Kidney glomerular epithelial cell (primary cell): ENCODE data around the gene MAP3K3.
A peak's percentile ranks its signal among the peaks of the same experiment; 100 is the strongest.

Source experiments
- DNase-seq: peaks from one replicate; lab custom pipeline; 2025; lab: John Stamatoyannopoulos, UW

The MAP3K3 gene

DNA sequence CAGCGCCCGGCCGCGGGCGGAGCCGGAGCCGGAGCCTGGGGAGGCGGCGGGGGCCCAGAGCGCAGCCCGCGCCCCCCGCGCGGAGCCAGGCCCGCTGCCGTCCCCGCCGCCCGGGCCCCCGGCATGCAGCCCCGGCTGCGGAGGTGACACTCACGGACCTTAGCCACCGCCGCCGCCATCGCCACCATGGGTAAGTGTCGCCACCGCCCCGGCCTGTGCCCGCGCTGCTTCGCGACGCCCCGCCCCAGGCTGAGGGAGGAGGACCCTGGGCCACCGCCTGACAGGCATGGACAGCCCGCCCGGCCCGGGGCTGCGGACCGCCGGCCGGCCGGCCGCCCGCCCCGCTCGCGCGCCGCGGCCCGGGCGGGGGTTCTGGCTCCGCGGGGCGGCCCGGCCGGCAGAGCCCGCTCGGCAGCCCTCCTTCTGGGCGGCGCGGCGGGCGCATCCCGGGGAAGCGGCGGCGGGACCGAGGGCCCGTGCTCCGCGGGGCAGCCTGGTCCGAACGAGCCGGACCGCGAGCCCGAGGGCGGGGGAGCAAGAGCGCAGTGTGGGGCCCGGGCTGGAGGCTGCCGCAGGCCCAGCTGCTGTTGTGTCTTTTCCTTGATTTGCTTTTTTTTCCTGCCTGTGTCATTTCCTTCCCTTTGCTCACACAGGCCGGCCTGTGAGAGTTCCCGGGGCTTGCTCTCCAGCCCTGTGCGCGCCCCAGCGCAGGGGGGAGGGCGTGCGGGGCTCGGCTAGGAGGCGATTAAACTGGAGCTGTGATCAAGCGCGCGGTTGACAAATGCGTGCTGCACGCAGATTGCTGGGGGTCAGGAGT lies 565 bp downstream of the MAP3K3 start:
- DNase-seq = peak; percentile 36

DNA sequence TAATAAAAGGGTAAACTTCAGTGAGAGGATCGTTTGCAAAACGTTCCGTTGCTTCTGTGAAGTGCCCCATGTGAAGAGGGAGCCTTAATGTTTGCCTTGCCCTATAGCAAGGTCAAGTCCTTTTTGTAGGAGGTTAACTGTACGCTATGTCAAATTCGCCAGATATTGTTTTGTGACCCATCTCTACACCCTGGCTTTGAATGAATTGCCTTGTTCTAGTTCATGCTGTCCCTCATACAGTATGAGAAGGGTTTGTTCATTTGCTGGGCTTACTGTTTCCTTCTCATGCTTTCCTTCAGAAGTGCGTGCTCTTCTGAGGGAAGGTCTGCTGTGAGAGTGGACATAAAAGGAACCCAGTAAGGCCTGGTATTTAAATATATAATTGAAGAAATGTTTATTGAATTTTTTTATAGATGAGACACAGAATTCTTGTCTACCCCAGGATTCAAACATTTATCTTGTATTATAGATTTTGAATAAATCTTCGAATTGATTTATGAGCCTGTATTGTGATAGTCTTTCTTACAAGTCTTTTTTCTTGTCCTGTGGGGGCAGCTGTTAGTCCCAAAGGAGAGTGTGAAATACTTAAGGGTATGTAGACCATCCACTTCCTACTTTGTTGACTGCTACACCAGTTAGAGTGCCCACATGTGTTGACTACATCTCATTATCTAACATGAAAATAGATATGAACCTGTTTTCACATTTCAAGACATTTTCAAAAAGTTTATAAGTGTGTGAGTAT lies 1.7 kb downstream of the MAP3K3 start:
- no peak for DNase-seq

DNA sequence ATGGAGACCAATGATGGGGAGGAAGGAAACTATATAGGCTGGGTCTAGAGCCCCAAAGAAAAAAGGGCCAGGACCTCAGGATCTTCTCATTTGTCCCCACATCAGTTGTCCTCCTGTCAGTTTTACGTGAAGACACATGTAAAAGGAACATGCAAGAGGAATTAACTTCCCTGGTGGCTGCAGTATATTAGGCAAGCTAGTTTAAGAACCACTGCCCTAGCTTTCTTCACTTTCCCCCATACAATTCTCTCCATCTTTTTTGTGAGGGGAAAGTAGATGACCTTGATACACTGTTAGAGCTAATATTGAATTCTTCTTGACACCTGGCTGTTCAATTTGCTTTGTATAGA lies 2.3 kb downstream of the MAP3K3 start:
- DNase-seq = no peak

DNA sequence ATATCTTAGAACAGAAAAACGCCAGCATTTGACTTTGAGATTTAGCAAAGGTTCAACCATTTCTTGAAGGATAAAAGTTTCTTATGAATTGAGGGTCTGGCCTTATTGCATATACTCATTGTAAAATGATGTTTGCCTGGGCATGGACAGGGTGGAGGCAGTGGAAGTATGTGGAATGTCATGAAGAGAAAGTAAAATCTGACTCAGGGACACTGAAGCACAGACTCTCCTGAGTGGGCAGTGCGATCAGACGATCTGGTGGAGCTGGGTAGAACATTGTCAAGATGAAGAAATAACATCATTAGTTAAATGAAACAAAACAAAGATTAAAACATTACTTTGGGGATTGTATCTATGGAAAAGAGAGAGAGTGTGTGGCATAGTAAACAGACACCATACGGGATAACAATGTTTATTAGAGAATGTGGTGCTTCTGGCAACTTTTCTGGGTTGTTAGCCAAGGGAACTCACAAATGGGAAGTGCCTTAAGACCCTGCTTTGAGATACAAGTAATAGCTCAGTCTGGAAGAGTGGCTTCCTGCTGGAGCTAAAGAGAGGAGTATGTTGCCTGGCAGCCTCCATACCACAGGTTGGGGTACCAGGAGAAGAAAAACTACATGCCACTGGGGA lies 4.4 kb downstream of the MAP3K3 start:
- peak; percentile 23 for DNase-seq

DNA sequence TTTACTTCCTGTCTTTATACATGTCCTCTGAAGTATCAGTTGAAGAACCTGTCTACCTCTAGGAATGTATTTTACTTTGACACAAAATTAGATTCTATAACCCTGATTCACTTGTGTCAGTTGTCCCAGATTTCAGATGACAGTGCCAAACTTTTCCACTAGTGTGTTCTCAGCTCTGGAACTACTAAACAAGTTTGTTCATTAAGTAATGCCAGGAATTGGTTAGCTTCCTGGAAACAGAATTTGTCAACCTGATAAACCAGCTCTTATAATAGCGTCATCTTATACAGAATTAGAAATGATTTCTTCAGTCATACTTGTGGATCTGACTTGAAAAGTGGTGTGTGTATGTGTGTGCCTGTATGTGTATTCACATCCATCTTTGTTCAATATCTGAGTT lies 7.4 kb downstream of the MAP3K3 start:
- no peak for DNase-seq

DNA sequence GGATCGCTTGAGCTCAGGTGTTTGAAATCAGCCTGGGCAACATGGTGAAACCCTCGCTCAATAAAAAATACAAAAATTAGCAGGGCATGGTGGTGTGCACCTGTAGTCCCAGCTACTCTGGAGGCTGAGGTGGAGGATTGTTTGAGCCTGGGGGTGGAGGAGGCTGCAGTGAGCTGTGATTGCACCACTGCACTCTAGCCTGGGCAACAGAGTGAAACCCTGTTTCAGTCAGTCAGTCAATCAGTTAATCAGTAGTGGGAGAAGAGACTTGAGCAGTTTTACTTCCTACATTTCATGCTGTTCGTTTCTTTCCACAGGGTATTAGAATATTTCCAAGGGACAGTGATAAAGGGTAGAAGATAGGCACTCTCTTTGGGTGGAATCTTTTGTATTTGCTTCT lies 8.8 kb downstream of the MAP3K3 start:
- DNase-seq = no peak

DNA sequence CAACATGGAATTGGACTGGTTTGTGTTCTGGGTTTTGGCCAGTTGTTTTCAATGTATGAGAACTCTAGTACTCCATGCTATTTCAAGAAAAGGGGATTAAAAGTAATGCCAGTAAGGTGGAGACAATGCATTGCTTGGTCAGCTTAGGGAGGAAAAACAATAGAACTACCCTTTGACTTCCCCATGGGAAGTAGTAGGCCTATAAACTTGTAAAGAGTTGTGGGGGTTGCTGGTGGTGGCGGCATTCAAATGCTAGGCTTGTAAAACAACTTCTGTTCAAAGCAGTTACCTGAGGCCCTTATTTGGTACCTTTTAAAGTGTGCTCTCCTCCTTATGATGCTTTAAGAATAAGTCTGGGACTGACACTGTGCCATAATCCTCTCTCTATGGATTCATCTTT lies 9.4 kb downstream of the MAP3K3 start:
- DNase-seq = no peak

DNA sequence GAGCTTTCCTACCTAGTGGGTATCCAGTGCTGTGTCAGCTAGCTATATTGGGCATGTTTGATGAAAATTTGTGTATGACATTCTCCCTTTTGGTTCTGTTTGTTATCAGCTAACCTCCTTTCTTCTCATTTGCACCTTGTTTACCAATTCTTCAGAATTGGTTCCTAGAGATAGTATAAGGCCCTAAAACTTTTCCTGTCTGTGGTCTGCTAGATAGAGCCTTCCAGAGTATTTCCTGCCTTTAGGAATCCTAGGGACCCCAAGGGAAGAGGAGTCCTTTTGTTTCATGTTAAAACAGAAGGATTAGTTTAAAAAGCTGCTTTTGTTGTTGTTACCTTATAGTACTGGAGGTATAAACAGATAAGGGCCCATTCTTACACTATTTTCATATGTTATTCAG lies 11.5 kb downstream of the MAP3K3 start:
- no peak for DNase-seq

DNA sequence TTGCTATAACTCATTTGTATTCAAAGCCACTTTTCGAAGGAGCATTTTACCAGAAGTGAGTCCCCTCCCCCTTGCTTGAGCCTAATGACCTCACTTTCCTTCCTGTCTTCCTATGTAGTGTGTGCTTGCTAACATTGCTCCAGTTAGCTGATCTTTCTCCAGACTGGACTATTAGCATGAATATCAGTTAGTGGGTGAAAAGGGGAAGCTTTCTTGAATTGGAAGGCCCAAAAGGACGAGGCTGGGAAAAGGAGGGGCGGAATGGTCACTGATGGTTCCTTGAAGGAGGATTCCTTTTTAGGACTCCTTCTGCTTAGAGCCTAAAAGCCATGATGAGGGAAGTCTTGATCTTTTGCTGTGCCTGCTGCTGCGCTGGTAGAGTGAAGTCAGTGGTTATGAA lies 11.9 kb downstream of the MAP3K3 start:
- DNase-seq = no peak

DNA sequence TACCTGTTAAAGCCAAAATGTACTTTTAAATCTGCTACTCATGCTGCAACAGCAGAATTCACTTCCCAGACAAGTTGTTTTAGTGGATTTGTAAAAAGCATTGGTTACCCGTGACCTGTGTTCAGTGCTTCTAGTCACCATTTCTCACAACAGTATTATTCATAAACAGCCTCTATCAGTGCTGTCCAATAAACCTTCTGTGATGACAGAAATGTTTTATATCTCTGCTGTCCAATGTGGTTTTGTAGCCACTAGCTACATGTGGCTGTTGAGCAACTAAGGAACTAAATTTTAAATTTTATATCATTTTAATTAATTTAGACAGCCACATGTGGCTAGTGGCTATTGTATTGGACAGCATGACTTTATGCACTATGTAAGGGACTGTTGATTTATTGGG lies 12.6 kb downstream of the MAP3K3 start:
- no peak for DNase-seq

DNA sequence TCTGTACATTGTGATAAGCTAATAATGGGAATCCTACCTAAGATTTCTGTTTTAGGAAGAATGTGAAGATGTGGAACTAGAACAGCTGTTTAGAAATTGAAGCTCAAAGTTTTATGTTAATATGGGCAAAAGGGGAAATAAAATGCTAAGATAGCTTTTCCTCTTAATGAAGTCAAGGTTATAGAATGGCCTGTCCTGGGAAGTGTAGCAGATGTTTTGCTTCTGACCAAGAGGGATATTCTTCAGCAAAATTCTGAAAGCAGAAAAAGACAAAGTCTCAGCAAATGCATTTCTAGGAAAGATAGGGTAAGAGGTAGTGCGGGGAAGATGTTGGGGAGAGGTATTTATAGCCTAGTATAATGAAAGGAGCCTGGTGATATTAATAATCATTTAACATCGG lies 13.1 kb downstream of the MAP3K3 start:
- no peak for DNase-seq

DNA sequence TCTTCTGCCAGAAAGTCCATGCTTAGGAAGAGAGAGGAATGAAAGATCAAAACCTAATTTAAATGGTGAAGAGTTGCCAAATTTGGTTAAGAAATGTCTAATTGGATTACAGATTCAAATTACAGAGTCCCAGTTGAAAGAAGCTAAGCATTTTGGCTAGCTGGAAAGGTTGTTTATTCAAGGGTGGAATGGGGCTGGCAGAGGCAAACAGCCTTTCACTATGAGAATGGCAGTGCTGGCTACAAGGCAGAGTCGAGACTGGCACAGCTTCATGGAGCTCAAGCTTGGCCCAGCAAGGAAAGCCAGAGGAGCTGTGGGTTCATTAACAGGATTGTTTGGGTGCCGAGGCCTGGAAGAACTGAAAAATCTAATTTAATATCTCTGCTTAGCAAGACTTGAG lies 13.6 kb downstream of the MAP3K3 start:
- DNase-seq = no peak

DNA sequence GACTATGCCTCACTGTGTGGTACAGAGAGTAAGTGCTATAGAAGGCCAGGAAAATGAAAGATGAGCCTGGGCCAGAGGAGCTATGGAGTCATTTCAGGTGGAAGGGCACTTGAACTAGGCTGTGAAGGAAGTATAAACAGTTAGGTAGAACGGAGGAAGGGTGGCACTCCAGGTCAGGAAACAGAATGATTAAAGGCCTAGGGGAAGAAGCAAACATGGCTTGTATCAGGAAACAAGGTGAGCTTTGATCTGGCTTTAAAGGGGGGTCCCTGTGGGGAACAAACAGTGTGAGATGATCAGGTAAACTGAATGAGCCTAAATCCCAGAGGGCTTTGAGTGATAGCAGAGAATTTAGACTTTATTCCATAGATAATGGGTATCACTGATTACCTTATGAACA lies 16.9 kb downstream of the MAP3K3 start:
- no peak for DNase-seq

DNA sequence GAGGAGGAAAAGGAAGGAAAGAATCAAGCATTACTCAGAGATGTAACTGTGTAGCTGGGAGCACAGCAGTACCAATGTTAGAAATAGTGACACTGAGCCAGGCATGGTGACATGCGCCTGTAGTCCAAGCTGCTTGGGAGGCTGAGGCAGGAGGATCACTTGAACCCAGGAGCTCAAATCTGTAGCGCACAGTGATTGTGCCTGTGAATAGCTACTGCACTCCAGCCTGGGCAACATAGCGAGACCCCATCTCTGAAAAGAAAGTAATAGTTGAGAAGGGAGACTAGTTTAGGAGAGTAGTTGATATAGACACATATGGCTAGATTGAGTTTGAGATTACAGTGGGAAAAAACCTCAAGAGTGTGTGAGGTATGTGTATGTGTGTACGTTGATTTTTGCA lies 17.8 kb downstream of the MAP3K3 start:
- DNase-seq = no peak

DNA sequence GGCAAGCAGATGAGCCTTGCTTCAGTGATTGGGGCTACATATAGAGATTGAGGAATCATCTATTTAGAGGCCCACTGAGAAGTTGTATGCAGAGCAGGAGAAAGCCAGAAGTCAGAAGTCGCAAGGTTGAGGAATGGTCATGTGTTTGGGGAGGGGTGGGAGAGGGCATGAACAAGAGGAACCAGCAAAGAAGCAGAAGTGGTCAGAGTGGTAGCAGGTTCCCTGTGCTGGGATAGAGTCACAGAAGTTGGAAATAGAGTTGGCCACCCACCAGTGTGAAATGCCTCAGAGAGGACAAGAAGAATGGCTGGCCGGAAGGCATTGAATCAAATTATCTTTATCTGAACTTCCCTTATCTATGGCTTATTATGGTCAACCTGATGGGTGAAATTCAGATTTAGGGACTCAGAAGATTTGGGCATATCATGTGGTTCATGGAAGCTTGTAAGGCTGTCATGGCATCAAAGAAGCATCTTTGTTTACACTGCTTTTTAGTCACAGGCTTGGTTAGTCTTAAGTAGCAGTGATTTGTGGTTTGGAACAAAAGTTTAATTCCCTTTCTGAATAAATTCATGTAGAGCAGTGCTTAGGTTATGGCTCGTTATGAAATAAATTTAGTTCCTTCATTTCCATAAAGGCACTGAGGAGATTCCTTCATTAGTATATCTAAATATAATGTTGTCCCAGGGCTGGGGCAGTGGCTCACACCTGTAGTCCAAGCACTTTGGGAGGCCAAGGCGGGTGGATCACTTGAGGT lies 19.7 kb downstream of the MAP3K3 start:
- DNase-seq = no peak

DNA sequence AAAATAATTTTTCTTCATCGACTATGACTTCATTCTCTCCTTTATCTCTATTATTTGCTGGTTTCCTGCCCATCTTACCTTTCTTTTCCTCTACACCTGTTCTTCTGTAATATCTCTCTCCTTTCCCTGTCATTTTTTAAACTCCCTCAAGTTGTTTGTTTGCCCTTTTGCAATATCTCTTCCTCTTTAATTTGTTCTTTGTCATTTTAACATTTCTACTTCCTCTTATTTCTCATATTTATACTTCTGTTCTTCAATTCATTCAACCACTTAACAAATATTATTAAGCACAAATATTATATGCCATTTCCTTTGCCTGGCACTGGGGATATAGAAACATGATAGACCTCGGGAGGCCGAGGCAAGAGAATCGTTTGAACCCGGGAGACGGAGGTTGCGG lies 22.6 kb downstream of the MAP3K3 start:
- no peak for DNase-seq

DNA sequence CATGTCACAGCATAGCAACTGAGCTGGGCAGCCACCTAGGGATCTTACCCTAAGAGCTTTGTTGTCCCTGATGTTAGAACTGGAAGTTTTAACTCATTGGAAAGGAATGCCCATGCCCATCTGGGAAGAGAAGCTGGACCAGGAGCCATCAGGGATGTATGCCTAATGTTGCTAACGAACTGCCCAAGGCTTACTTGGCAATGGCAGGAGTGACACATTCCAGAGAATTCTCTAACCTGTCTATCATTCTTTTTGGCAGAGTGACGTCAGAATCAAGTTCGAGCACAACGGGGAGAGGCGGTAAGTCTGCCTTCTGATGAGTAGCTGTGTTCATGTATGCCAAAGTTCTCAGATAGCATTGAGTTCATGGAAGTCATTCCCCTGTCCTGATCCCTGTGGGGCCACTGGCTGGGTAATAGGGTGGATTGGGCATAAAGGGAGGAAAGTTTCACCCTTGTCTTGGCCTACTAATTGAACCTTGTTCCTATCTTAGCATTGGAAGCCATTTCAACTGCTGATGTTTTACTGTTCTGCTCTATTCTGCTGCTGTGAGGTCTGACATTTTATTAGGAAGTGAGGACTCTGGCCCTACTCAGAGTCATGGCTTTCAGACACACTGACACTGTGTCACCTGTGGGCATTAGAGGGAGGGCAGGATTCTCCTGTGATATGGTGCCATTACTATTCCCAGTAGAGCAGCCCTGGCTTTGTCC lies 23.7 kb downstream of the MAP3K3 start:
- no peak for DNase-seq

DNA sequence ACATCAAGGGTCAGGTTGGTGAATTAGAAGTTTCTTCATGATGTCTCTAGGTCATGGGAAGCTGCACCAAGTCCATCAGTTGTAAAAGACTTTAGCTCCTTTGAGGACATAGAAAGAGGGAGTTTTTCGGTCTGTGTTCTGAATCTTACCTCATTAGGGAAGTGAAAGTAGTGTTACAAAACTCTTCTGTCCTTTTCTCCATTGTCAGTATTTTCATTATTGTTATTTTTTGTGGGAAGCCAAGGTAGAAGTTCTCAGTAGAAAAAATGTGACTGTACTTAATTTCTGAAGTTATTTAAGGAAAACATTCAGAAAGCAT lies 24.2 kb downstream of the MAP3K3 start:
- no peak for DNase-seq

DNA sequence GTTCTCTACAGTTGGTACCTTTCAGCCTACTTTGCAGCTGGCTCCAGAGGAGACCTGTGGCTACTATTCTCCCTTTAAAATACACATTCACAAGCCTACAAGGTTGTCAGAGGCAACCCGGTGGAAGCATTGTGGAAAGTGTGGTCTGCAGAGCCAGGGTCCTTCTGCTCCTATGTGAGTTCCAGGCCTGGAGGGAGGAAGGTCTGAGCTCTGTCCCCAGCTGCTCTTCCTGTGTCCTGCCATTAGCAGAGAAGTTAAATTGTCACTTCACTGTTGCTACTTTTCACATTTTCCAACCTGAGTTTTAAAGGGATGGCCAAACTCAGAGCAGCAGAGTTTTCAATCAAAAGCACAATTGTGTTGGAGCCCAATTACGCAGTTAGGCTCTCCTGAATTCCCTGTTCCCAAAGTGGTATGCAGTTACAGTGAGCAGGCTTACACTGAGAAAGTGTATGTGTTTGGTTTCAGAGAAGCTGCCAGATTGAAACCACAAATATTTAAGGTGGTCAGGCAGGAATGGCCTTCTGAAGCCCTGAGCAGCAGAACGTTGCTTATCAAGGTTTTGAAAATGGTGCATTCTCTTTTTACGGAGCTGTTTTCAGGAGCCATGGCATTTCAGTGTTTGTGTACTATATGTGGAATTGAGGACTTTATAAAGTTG lies 25.0 kb downstream of the MAP3K3 start:
- DNase-seq = peak; percentile 23

DNA sequence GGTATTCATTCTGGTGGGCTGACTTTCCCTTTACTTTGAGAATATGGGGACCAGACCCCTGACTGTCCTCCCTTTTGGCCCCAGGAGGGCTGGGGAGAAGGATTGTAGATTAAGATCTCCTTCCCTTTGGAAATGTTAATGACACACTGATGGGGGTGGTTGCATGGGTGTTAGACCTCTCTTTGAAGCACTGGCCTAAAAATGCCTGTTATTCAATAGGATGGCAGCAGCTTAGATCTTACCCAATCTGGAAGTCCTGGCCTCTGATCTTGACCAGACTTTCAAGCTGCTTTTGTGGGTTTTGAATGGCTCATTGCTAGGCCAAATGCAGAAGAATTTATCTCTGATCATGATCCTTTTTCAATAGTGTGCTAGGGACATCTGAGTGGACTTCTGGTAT lies 25.7 kb downstream of the MAP3K3 start:
- DNase-seq = no peak

DNA sequence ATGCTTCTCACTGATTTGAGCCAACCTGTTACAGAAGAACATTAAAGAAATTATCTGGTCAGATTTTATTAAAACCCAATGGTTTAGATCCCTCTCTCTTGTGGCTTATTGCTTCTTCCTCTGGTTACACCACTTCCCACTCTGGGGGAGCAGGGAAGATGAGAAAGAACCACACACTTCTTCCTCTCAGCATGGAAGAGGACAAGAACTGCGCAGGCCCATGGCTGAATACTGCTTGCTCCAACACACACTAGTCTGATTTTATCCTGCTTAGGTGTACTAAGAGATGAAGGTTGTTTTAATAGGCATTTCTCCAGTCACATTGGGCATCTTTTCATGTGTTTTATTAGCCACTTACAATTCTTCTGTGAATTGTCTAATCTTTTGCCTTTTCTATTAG lies 27.6 kb downstream of the MAP3K3 start:
- no peak for DNase-seq

DNA sequence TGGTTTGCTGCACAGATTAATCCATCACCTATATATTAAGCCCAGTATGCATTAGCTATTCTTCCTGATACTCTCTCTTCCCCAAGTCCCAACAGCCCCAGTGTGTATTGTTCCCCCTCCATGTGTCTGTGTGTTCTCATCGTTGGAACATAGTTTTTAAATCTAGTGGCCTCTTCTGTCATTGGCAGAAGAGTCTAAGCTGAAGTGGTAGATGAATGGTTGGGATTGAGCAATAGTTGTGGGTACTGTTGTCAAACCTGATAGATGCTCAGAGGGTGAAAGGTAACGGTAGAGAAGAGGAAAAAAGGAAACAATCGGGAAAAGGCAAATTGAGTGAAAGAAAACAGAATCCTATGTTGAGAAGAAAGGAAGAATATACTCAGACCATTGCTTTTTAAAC lies 29.9 kb downstream of the MAP3K3 start:
- DNase-seq = no peak
